HG02623 (cell line): ENCODE data around the gene TECPR1.

ENCODE experiments used
- ATAC-seq: cut with Tn5 transposase; IDR thresholded peaks from one replicate; pipeline ENCODE4 v1.9.1; 2021; ENCODE audit warnings: moderate library complexity; ENCODE audit not compliant: unreplicated experiment

Gene TECPR1

GRCh38 chr7:98285157-98286092 lies 33.4 kb upstream of the TECPR1 start:
- ATAC-seq: no peak

GRCh38 chr7:98284335-98285036 lies 32.5 kb upstream of the TECPR1 start:
- ATAC-seq: no peak

GRCh38 chr7:98283887-98284222 lies 31.8 kb upstream of the TECPR1 start:
- ATAC-seq: no peak

GRCh38 chr7:98283127-98283886 lies 31.3 kb upstream of the TECPR1 start:
- no peak for ATAC-seq

GRCh38 chr7:98282703-98283102 lies 30.7 kb upstream of the TECPR1 start:
- ATAC-seq: no peak

GRCh38 chr7:98281757-98282606 lies 29.9 kb upstream of the TECPR1 start:
- peak; percentile 36 for ATAC-seq

GRCh38 chr7:98280791-98281756 lies 29.0 kb upstream of the TECPR1 start, which contains the start of gene BRI3:
Gene BRI3 (plus strand): TSS chr7:98281686. CDS start chr7:98281796, 110 bp downstream.
- peak; percentile 75 for ATAC-seq

- ATAC-seq: no peak
Observed at GRCh38 chr7:98280296-98280695, 28.3 kb upstream of the TECPR1 start.

- ATAC-seq: no peak
Observed at GRCh38 chr7:98278936-98279335, 26.9 kb upstream of the TECPR1 start.

- ATAC-seq: no peak
Observed at GRCh38 chr7:98278408-98278807, 26.4 kb upstream of the TECPR1 start.

GRCh38 chr7:98276241-98276761 lies 24.3 kb upstream of the TECPR1 start:
- no peak for ATAC-seq

GRCh38 chr7:98267303-98267702 lies 15.3 kb upstream of the TECPR1 start:
- no peak for ATAC-seq

- ATAC-seq: no peak
Observed at GRCh38 chr7:98266840-98267239, 14.8 kb upstream of the TECPR1 start.

- no peak for ATAC-seq
Observed at GRCh38 chr7:98265841-98266271, 13.8 kb upstream of the TECPR1 start.

GRCh38 chr7:98257701-98258100 lies 5.7 kb upstream of the TECPR1 start:
- ATAC-seq: no peak

GRCh38 chr7:98256431-98256830 lies 4.4 kb upstream of the TECPR1 start:
- no peak for ATAC-seq

- ATAC-seq: no peak
Observed at GRCh38 chr7:98254951-98255610, 3.0 kb upstream of the TECPR1 start.

- no peak for ATAC-seq
Observed at GRCh38 chr7:98254516-98254915, 2.5 kb upstream of the TECPR1 start.
